PFSK-1 (cell line): ENCODE results near the gene TCF4.

ENCODE experiments used
- FOXP2 ChIP-seq: optimal IDR thresholded peaks from 2 replicates; pipeline ENCODE3; 2011; ENCODE audit warnings: borderline replicate concordance, control low read depth, inconsistent platforms; ENCODE audit not compliant: insufficient read depth; ENCODE audit errors: extremely low read length, extremely low read depth
- POLR2AphosphoS5 ChIP-seq: IDR thresholded peaks from 2 replicates; pipeline ENCODE4 v1.6.1; 2012; ENCODE audit warnings: low read depth, mild to moderate bottlenecking, control low read depth, low read length, moderate library complexity
- REST ChIP-seq, 2 experiments: IDR thresholded peaks; 2 replicates each; pipeline versions ENCODE4 v1.6.1 to v1.8.0; 2011 to 2012; ENCODE audit warnings: low read depth in 2 of 2, low read length in 2 of 2, control low read depth in 1 of 2, inconsistent platforms in 1 of 2, mild to moderate bottlenecking in 1 of 2, moderate library complexity in 1 of 2; ENCODE audit not compliant: insufficient read depth in 1 of 2
- SIN3A ChIP-seq: IDR thresholded peaks from 2 replicates; pipeline ENCODE4 v1.6.1; 2012; ENCODE audit warnings: mild to moderate bottlenecking, low read length, moderate library complexity, borderline replicate concordance; ENCODE audit not compliant: insufficient read depth
- TAF1 ChIP-seq: IDR thresholded peaks from 2 replicates; pipeline ENCODE4 v1.6.1; 2012; ENCODE audit warnings: low read length, control low read depth, borderline replicate concordance; ENCODE audit not compliant: insufficient read depth

TCF4 gene

GRCh38 chr18:55356815-55357214, 231.2 kb downstream of the TCF4 start:
- no peak for TF ChIP-seq REST (IDR thresholded peaks at IDR 0.05; ENCODE audit: insufficient read depth in 1 of 2, low read depth in 2 of 2, low read length in 2 of 2)
- no peak for TF ChIP-seq POLR2AphosphoS5
- TF ChIP-seq SIN3A = no peak
- no peak for TF ChIP-seq TAF1
- TF ChIP-seq FOXP2 = no peak

- TF ChIP-seq FOXP2 = no peak
- no peak for TF ChIP-seq TAF1
- no peak for TF ChIP-seq REST (IDR thresholded peaks at IDR 0.05; ENCODE audit: insufficient read depth in 1 of 2, low read depth in 2 of 2, low read length in 2 of 2)
- no peak for TF ChIP-seq SIN3A
- no peak for TF ChIP-seq POLR2AphosphoS5
Measured at GRCh38 chr18:55355223-55355622, 232.8 kb downstream of the TCF4 start.

- no peak for TF ChIP-seq FOXP2
- TF ChIP-seq REST (IDR thresholded peaks at IDR 0.05; ENCODE audit: insufficient read depth in 1 of 2, low read depth in 2 of 2, low read length in 2 of 2) = no peak
- TF ChIP-seq SIN3A = no peak
- TF ChIP-seq POLR2AphosphoS5 = no peak
- no peak for TF ChIP-seq TAF1
Measured at GRCh38 chr18:55354795-55355194, 233.2 kb downstream of the TCF4 start.

- TF ChIP-seq FOXP2 (no peak), POLR2AphosphoS5 (no peak), TAF1 (no peak), SIN3A (no peak), REST (IDR thresholded peaks at IDR 0.05; ENCODE audit: insufficient read depth in 1 of 2, low read depth in 2 of 2, low read length in 2 of 2) (no peak)
Measured at GRCh38 chr18:55353806-55354205, 234.2 kb downstream of the TCF4 start.

- no peak for TF ChIP-seq SIN3A
- TF ChIP-seq FOXP2 = no peak
- TF ChIP-seq TAF1 = no peak
- no peak for TF ChIP-seq POLR2AphosphoS5
- no peak for TF ChIP-seq REST (IDR thresholded peaks at IDR 0.05; ENCODE audit: insufficient read depth in 1 of 2, low read depth in 2 of 2, low read length in 2 of 2)
Measured at GRCh38 chr18:55353391-55353790, 234.6 kb downstream of the TCF4 start.
